ENCODE data around the gene INTS15. TPM values are rescaled to one million over a fixed set of nuclear protein-coding genes. Genes with fewer than 3 reads are reported as not detected.
"Not testable (repeated sequence)": the region's sequence is repeated elsewhere in the genome, so short reads cannot be mapped to it uniquely, and the experiment has no call there.

The INTS15 gene
- polyA plus RNA-seq, 4 donors: 15.0 to 28.7 (median 16.4) TPM

DNA sequence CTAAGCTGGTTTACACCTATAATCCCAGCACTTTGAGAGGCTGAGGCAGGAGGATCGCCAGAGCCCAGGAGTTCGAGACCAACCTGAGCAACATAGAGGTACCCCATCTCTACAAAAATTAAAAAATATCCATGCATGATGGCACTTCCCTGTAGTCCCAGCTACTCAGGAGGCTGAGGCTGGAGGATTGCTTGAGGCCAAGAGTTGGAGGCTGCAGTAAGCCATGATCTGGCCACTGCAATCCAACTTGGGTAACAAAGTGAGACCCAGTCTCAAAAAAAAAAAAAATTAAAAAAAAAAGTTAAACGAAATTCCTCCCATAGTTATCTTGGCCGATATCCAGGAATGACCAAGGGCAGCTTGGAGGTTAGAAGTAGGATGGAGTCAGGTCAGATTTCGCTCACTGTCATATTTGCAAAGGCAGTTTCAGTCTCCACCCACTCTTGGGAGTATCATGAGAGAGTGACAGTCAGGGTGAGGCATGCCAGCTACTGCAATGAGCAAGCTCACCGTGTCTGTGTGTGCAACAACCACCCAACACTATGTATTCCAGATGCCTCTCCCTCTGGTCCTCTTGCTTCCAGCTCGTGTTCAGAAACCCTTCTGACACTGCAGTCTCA, 18.6 kb upstream of the INTS15 start:
- Histone ChIP-seq H3K27ac (ENCODE audit: low read depth in 1 of 3, low read length in 2 of 3) (no peak overlapping the region), H3K9me3 (ENCODE audit: control insufficient read depth in 2 of 2, insufficient read depth in 1 of 2, low read depth in 1 of 2, low read length in 1 of 2) (no peaks in the 10 kb centered on the region), H3K4me1 (ENCODE audit: control insufficient read depth in 3 of 3, insufficient read depth in 2 of 3, low read depth in 1 of 3, low read length in 2 of 3) (no peaks in the 10 kb centered on the region), H3K4me3 (ENCODE audit: low read depth in 1 of 3, low read length in 3 of 3) (no peak overlapping the region), H3K36me3 (ENCODE audit: control insufficient read depth in 3 of 3, insufficient read depth in 2 of 3, low read depth in 1 of 3, low read length in 3 of 3) (no peaks in the 10 kb centered on the region), H3K27me3 (ENCODE audit: control insufficient read depth in 3 of 3, insufficient read depth in 3 of 3, low read length in 3 of 3) (peaks cover 0 to 2% (median 0%) of the 10 kb centered on the region in 3 donors)
- WGBS, 3 donors: 64 to 68% (median 66%) methylated on average over 7 of the region's 7 CpGs
- DNase-seq (no peak), FAIRE-seq (no peak)

DNA sequence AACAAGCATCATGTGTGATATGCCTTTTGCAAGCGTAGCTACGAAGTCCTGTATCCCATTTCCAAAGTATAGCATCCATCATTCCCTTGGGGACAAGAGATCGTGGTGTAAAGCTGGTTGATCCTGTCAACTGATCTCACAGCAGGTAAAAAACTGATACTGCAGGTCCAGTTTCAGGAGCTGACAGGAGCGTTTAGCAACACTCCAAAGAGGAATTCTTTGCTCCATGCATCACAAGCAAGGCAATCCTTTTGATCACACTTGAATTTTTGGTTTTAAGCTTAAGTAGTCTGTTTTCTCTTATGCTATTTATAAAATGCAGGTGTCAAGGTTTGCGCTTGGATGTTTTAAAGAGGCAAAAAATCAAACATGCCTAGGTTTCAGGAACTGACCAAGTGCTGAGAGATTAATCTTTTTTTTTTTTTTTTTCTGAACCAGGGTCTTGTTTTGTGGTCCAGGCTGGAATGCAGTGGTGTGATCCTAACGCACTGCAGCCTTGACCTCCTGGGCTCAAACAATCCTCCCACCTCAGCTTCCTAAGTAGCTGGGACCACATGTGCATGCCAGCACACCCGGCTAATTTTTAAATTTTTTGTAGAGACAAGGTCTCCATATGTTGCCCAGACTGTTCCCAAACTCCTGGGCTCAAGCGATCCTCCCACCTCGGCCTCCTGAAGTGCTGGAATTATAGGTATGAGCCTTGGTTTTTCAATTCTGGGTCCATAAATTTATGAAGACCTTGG, 14.4 kb upstream of the INTS15 start:
- Histone ChIP-seq H3K4me1 (ENCODE audit: control insufficient read depth in 3 of 3, insufficient read depth in 2 of 3, low read depth in 1 of 3, low read length in 2 of 3) (peaks cover 0 to 5% (median 0%) of the 10 kb centered on the region in 3 donors), H3K27me3 (ENCODE audit: control insufficient read depth in 3 of 3, insufficient read depth in 3 of 3, low read length in 3 of 3) (no peaks in the 10 kb centered on the region), H3K36me3 (ENCODE audit: control insufficient read depth in 3 of 3, insufficient read depth in 2 of 3, low read depth in 1 of 3, low read length in 3 of 3) (peaks cover 0 to 13% (median 0%) of the 10 kb centered on the region in 3 donors), H3K9me3 (ENCODE audit: control insufficient read depth in 2 of 2, insufficient read depth in 1 of 2, low read depth in 1 of 2, low read length in 1 of 2) (no peaks in the 10 kb centered on the region), H3K4me3 (ENCODE audit: low read depth in 1 of 3, low read length in 3 of 3) (no peak overlapping the region), H3K27ac (ENCODE audit: low read depth in 1 of 3, low read length in 2 of 3) (no peak overlapping the region)
- DNase-seq (no peak), FAIRE-seq (no peak)
- WGBS, 3 donors: 78 to 83% (median 78%) methylated on average over 9 of the region's 9 CpGs

DNA sequence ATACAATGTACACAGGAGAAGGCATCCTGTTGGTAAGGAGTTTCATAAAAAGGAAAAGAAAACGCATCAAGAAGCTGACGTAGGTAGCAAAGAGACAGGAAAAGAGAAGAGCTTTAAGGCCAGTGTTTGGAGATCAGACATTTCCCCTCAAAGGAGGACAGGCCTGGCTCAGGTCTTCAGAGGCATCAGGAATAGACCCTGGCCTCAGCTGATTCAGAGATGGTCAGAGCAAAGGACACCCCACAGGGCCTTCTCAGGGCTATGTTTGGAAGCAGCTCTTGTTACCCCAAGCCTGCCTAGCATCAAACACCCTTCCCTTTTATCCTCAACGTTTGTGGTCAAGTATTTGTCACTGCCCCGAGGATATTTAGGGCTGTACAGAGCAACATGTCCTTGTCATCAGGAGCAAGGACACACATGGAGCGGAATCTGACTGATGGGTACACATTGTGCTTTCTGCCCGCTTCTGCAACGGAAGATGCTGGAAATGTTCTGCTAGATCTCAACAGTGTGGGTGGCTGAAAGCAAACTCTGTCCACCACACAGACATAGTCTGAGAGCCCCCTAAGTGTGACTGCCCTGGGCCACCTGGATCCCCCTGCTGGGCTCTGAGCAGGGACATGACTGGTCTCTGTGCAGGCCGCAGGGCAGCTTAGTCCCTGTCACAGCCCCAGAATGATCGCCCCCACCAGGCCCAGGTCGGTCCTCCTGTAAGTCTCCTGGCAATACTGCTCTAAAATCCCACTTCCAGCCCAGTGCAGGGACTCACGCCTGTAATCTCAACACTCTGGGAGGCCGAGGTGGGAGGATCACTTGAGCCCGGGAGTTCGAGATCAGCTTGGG, 13.6 kb upstream of the INTS15 start:
- H3K9me3 ChIP-seq (ENCODE audit: control insufficient read depth in 2 of 2, insufficient read depth in 1 of 2, low read depth in 1 of 2, low read length in 1 of 2): no peaks in the 10 kb centered on the region
- H3K36me3 ChIP-seq (ENCODE audit: control insufficient read depth in 3 of 3, insufficient read depth in 2 of 3, low read depth in 1 of 3, low read length in 3 of 3): peaks cover 0 to 20% (median 3%) of the 10 kb centered on the region in 3 donors
- H3K4me1 ChIP-seq (ENCODE audit: control insufficient read depth in 3 of 3, insufficient read depth in 2 of 3, low read depth in 1 of 3, low read length in 2 of 3): peaks cover 0 to 5% (median 0%) of the 10 kb centered on the region in 3 donors
- no peaks in the 10 kb centered on the region for H3K27me3 ChIP-seq (ENCODE audit: control insufficient read depth in 3 of 3, insufficient read depth in 3 of 3, low read length in 3 of 3)
- 54 to 70% (median 60%) methylated on average over 14 of the region's 14 CpGs for WGBS, 3 donors
- H3K27ac ChIP-seq (ENCODE audit: low read depth in 1 of 3, low read length in 2 of 3): no peak overlapping the region
- peak overlapping the region in 2 of 3 donors; percentile 65 to 84 for H3K4me3 ChIP-seq (ENCODE audit: low read depth in 1 of 3, low read length in 3 of 3)
- FAIRE-seq (no peak), DNase-seq (no peak)

DNA sequence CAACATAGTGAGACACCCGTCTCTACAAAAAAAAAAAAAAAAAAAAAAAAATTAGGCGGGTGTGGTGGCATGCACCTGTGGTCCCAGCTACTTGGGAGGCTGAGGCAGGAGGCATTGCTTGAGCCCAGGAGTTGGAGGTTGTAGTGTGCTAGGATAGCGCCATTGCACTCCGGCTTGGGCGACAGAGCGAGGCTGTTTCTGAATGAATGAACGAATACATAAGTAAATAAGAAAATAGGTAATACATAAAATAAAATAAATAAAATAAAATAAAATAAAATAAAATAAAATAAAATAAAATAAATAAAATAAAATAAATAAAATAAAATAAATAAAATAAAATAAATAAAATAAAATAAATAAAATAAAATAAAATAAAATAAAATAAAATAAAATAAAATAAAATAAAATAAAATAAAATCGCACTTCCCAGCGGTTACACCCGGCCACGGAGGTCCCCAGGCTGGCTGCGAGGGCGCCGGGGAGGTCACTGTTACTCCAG, 12.9 kb upstream of the INTS15 start:
- peak overlapping the region in 2 of 3 donors; percentile 65 to 84 for H3K4me3 ChIP-seq (ENCODE audit: low read depth in 1 of 3, low read length in 3 of 3)
- not testable (repeated sequence) for FAIRE-seq; H3K27me3 ChIP-seq (ENCODE audit: control insufficient read depth in 3 of 3, insufficient read depth in 3 of 3, low read length in 3 of 3); H3K4me1 ChIP-seq (ENCODE audit: control insufficient read depth in 3 of 3, insufficient read depth in 2 of 3, low read depth in 1 of 3, low read length in 2 of 3); H3K9me3 ChIP-seq (ENCODE audit: control insufficient read depth in 2 of 2, insufficient read depth in 1 of 2, low read depth in 1 of 2, low read length in 1 of 2)
- peak; percentile 10 to 21 for DNase-seq
- peak overlapping the region in 2 of 3 donors; percentile 83 to 91 for H3K27ac ChIP-seq (ENCODE audit: low read depth in 1 of 3, low read length in 2 of 3)
- WGBS, 3 donors: 2 to 9% (median 2%) methylated on average over 13 to 14 of the region's 14 CpGs
- peaks cover 0 to 22% (median 3%) of the 10 kb centered on the region in 3 donors for H3K36me3 ChIP-seq (ENCODE audit: control insufficient read depth in 3 of 3, insufficient read depth in 2 of 3, low read depth in 1 of 3, low read length in 3 of 3)

- H3K27me3 ChIP-seq (ENCODE audit: control insufficient read depth in 3 of 3, insufficient read depth in 3 of 3, low read length in 3 of 3): no peaks in the 10 kb centered on the region
- peaks cover 0 to 5% (median 0%) of the 10 kb centered on the region in 3 donors for H3K4me1 ChIP-seq (ENCODE audit: control insufficient read depth in 3 of 3, insufficient read depth in 2 of 3, low read depth in 1 of 3, low read length in 2 of 3)
- no peak for FAIRE-seq
- H3K36me3 ChIP-seq (ENCODE audit: control insufficient read depth in 3 of 3, insufficient read depth in 2 of 3, low read depth in 1 of 3, low read length in 3 of 3): peaks cover 0 to 25% (median 5%) of the 10 kb centered on the region in 3 donors
- peak; percentile 89 to 95 for DNase-seq
- H3K27ac ChIP-seq (ENCODE audit: low read depth in 1 of 3, low read length in 2 of 3): peak within 1 kb of the TSS; percentile 51 to 91 (median 83)
- WGBS, 3 donors: 9 to 11% (median 9%) methylated on average over 42 to 51 of the region's 51 CpGs
- H3K4me3 ChIP-seq (ENCODE audit: low read depth in 1 of 3, low read length in 3 of 3): peak within 1 kb of the TSS; percentile 65 to 84 (median 71)
- no peaks in the 10 kb centered on the region for H3K9me3 ChIP-seq (ENCODE audit: control insufficient read depth in 2 of 2, insufficient read depth in 1 of 2, low read depth in 1 of 2, low read length in 1 of 2)
Observed at GRCh38 chr7:6577369-6578113, 12.3 kb upstream of the INTS15 start, which contains the start of gene ZDHHC4. Gene ZDHHC4 (plus strand): TSS chr7:6577454. CDS start chr7:6580562, 3,108 bp downstream.

DNA sequence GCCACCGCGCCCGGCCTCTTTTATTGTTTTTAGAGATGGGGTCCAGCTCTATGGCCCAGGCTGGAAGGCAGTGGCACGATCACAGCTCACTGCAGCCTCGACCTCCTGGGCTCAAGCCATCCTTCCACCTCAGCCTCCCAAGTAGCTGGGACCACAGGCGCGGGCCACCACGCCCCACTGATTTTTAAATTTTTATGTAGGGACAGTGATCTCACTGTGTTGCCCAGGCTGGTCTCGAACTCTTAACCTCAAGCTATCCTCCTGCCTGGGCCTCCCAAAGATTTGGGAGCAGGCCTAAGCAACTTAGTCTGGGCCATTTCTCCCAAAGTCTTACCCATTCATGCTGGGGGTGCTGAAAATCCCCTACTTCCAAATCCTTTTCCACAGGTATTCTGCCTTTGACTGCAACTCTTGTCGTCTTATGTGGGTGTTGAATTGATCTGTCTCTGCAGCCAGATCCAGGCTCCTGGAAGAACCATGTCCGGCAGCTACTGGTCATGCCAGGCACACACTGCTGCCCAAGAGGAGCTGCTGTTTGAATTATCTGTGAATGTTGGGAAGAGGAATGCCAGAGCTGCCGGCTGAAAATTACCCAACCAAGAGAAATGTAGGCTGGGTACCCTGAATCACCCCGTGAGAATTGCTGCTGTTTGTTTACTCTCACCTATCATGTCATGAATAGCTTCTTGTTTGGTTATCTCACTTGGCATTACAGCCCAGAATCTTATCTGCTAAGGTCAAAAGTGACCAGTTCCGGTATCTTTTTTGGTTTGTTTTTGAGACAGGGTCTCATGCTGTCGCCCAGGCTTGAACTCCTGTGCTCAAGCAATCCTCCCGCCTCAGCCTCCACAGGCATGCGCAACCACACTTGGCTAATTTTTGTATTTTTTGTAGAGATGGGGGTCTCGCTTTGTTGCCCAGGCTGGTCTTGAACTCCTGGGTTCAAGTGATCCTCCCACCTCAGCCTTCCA, 11.4 kb upstream of the INTS15 start:
- FAIRE-seq (no peak), DNase-seq (peak in 1 of 2 donors; percentile 12)
- Histone ChIP-seq H3K9me3 (ENCODE audit: control insufficient read depth in 2 of 2, insufficient read depth in 1 of 2, low read depth in 1 of 2, low read length in 1 of 2) (no peaks in the 10 kb centered on the region), H3K36me3 (ENCODE audit: control insufficient read depth in 3 of 3, insufficient read depth in 2 of 3, low read depth in 1 of 3, low read length in 3 of 3) (peaks cover 3 to 32% (median 5%) of the 10 kb centered on the region in 3 donors), H3K4me3 (ENCODE audit: low read depth in 1 of 3, low read length in 3 of 3) (peak overlapping the region in 1 of 3 donors; percentile 84), H3K27me3 (ENCODE audit: control insufficient read depth in 3 of 3, insufficient read depth in 3 of 3, low read length in 3 of 3) (no peaks in the 10 kb centered on the region), H3K4me1 (ENCODE audit: control insufficient read depth in 3 of 3, insufficient read depth in 2 of 3, low read depth in 1 of 3, low read length in 2 of 3) (peaks cover 0 to 5% (median 0%) of the 10 kb centered on the region in 3 donors), H3K27ac (ENCODE audit: low read depth in 1 of 3, low read length in 2 of 3) (no peak overlapping the region)
- 74 to 88% (median 86%) methylated on average over 18 of the region's 18 CpGs for WGBS, 3 donors

GRCh38 chr7:6579446-6579845, 10.4 kb upstream of the INTS15 start:
- FAIRE-seq (no peak), DNase-seq (no peak)
- no peaks in the 10 kb centered on the region for H3K9me3 ChIP-seq (ENCODE audit: control insufficient read depth in 2 of 2, insufficient read depth in 1 of 2, low read depth in 1 of 2, low read length in 1 of 2)
- H3K4me1 ChIP-seq (ENCODE audit: control insufficient read depth in 3 of 3, insufficient read depth in 2 of 3, low read depth in 1 of 3, low read length in 2 of 3): peaks cover 0 to 5% (median 0%) of the 10 kb centered on the region in 3 donors
- no peak overlapping the region for H3K4me3 ChIP-seq (ENCODE audit: low read depth in 1 of 3, low read length in 3 of 3)
- H3K27ac ChIP-seq (ENCODE audit: low read depth in 1 of 3, low read length in 2 of 3): no peak overlapping the region
- H3K36me3 ChIP-seq (ENCODE audit: control insufficient read depth in 3 of 3, insufficient read depth in 2 of 3, low read depth in 1 of 3, low read length in 3 of 3): peaks cover 5 to 38% (median 5%) of the 10 kb centered on the region in 3 donors
- H3K27me3 ChIP-seq (ENCODE audit: control insufficient read depth in 3 of 3, insufficient read depth in 3 of 3, low read length in 3 of 3): no peaks in the 10 kb centered on the region
- 91 to 97% (median 95%) methylated on average over 4 of the region's 4 CpGs for WGBS, 3 donors
